Activated CD4-positive, alpha-beta T cell treated with anti-CD3 and anti-CD28 coated beads for 36 hours (primary cell): Measurements from ENCODE around the gene LAYN. TPM values are rescaled to one million over a fixed set of nuclear protein-coding genes. Genes with fewer than 3 reads are reported as not detected.

Source experiments
- ATAC-seq: fragments of 200-7000 bp; cut with Tn5 transposase; one replicate; pipeline ENCODE4 v1.10.0; 2021; ENCODE audit warnings: mild to moderate bottlenecking, moderate library complexity
- CTCF ChIA-PET: fragments of 350-600 bp; sonication (Branson Sonifier 250); formaldehyde crosslinking; loops from one replicate; lab custom pipeline; 2021; ENCODE audit warnings: antibody characterized with exemption; lab: Charles Lee
- POLR2A ChIA-PET: fragments of 350-600 bp; sonication (Branson Sonifier 250); formaldehyde crosslinking; loops from one replicate; lab custom pipeline; 2021; ENCODE audit warnings: antibody characterized with exemption, inconsistent platforms; lab: Charles Lee
- DNase-seq: peaks from one replicate; pipeline ENCODE4 v3.0.0-alpha.2; 2020
- H3K27ac Mint-ChIP-seq: one replicate; pipeline ENCODE4 v1.8.0; 2021; ENCODE audit warnings: mixed read lengths
- H3K27me3 Mint-ChIP-seq: one replicate; pipeline ENCODE4 v1.8.0; 2021; ENCODE audit warnings: mixed read lengths
- H3K36me3 Mint-ChIP-seq: one replicate; pipeline ENCODE4 v1.8.0; 2021; ENCODE audit warnings: low read depth, mixed read lengths
- H3K4me1 Mint-ChIP-seq: one replicate; pipeline ENCODE4 v1.8.0; 2021; ENCODE audit warnings: mixed read lengths
- H3K4me3 Mint-ChIP-seq: one replicate; pipeline ENCODE4 v1.8.0; 2021; ENCODE audit warnings: mild to moderate bottlenecking, moderate library complexity, mixed read lengths
- H3K9me3 Mint-ChIP-seq: one replicate; pipeline ENCODE4 v1.8.0; 2021; ENCODE audit warnings: low read depth, mixed read lengths
- intact Hi-C, 2 experiments: fragments of 100-400 bp; cut with DNase I in 1 of 2; cut with micrococcal nuclease in 1 of 2; formaldehyde crosslinking; loops; one replicate each; pipeline versions ENCODE4 v1.14.2 to v1.15.1; 2022 to 2024; cut with DNase I, micrococcal nuclease
- total RNA-seq, 2 experiments: library from RNA; stranded (reverse); gene quantifications; one replicate each; pipeline ENCODE4 v1.2.3, GENCODE V29; 2021

The LAYN gene
- total RNA-seq, 2 experiments from 2014 or later: 5.5 to 5.6 TPM

GRCh38 chr11:111542606-111543275 is 2.2 kb downstream of the LAYN start:
- no peak for ATAC-seq
- ChIA-PET POLR2A (interaction anchor here (0.5 kb wide), 1 partner anchor 27 kb away, joined by 3 read pairs; no protein-coding TSS in a partner anchor), CTCF (interaction anchor here (0.7 to 1.5 kb wide), 4 partner anchors 10 to 30 kb away, joined by 3 to 5 read pairs (median 3); no protein-coding TSS in a partner anchor)
- intact Hi-C loops: no loop called here
- Mint-ChIP-seq H3K27ac (no peak overlapping the region), H3K36me3 (no peaks in the 10 kb centered on the region), H3K9me3 (peaks cover 3% of the 10 kb centered on the region), H3K4me1 (peaks cover 27% of the 10 kb centered on the region), H3K27me3 (peaks cover 45% of the 10 kb centered on the region), H3K4me3 (no peak overlapping the region)
- DNase-seq: no peak

GRCh38 chr11:111548525-111548924 is 8.0 kb downstream of the LAYN start:
- intact Hi-C loops: no loop called here
- ATAC-seq (no peak), DNase-seq (no peak)
- no peak overlapping the region for H3K27ac Mint-ChIP-seq
- H3K4me1 Mint-ChIP-seq: no peaks in the 10 kb centered on the region
- H3K27me3 Mint-ChIP-seq: peaks cover 19% of the 10 kb centered on the region
- no peaks in the 10 kb centered on the region for H3K9me3 Mint-ChIP-seq
- H3K36me3 Mint-ChIP-seq: no peaks in the 10 kb centered on the region
- no peak overlapping the region for H3K4me3 Mint-ChIP-seq
- CTCF ChIA-PET: interaction anchor here (0.5 to 0.9 kb wide), 2 partner anchors 19 to 102 kb away, joined by 3 to 4 read pairs; no protein-coding TSS in a partner anchor
- POLR2A ChIA-PET: no interaction called here

GRCh38 chr11:111549196-111549868 is 8.8 kb downstream of the LAYN start:
- Mint-ChIP-seq H3K4me3 (no peak overlapping the region), H3K27ac (no peak overlapping the region), H3K4me1 (no peaks in the 10 kb centered on the region), H3K9me3 (no peaks in the 10 kb centered on the region), H3K36me3 (no peaks in the 10 kb centered on the region), H3K27me3 (peaks cover 18% of the 10 kb centered on the region)
- intact Hi-C loops: no loop called here
- no peak for DNase-seq
- POLR2A ChIA-PET: no interaction called here
- no peak for ATAC-seq
- CTCF ChIA-PET: no interaction called here

GRCh38 chr11:111549869-111550203 is 9.3 kb downstream of the LAYN start:
- intact Hi-C loops: no loop called here
- ChIA-PET CTCF (no interaction called here), POLR2A (no interaction called here)
- ATAC-seq (no peak), DNase-seq (no peak)
- no peaks in the 10 kb centered on the region for H3K36me3 Mint-ChIP-seq
- H3K27ac Mint-ChIP-seq: no peak overlapping the region
- no peak overlapping the region for H3K4me3 Mint-ChIP-seq
- H3K4me1 Mint-ChIP-seq: no peaks in the 10 kb centered on the region
- peaks cover 15% of the 10 kb centered on the region for H3K27me3 Mint-ChIP-seq
- no peaks in the 10 kb centered on the region for H3K9me3 Mint-ChIP-seq

- POLR2A ChIA-PET: no interaction called here
- Mint-ChIP-seq H3K4me3 (no peak overlapping the region), H3K27ac (no peak overlapping the region), H3K9me3 (no peaks in the 10 kb centered on the region), H3K36me3 (peaks cover under 1% of the 10 kb centered on the region), H3K4me1 (no peaks in the 10 kb centered on the region), H3K27me3 (peaks cover 15% of the 10 kb centered on the region)
- CTCF ChIA-PET: interaction anchor here (1.2 kb wide), 1 partner anchor 11 kb away, joined by 3 read pairs; no protein-coding TSS in a partner anchor
- ATAC-seq (no peak), DNase-seq (no peak)
- intact Hi-C loops: no loop called here
Observed at GRCh38 chr11:111550258-111550657, 9.7 kb downstream of the LAYN start.

GRCh38 chr11:111554532-111554931 is 14.0 kb downstream of the LAYN start:
- peaks cover 1% of the 10 kb centered on the region for H3K9me3 Mint-ChIP-seq

GRCh38 chr11:111555255-111555654 is 14.7 kb downstream of the LAYN start:
- no peak overlapping the region for H3K4me3 Mint-ChIP-seq
- ATAC-seq (no peak), DNase-seq (no peak)
- H3K4me1 Mint-ChIP-seq: no peaks in the 10 kb centered on the region
- intact Hi-C loops: no loop called here
- peaks cover 6% of the 10 kb centered on the region for H3K27me3 Mint-ChIP-seq
- peaks cover 12% of the 10 kb centered on the region for H3K36me3 Mint-ChIP-seq
- POLR2A ChIA-PET: no interaction called here
- H3K27ac Mint-ChIP-seq: no peak overlapping the region
- CTCF ChIA-PET: interaction anchor here (0.7 to 1.4 kb wide), 2 partner anchors 18 to 100 kb away, joined by 3 read pairs; no protein-coding TSS in a partner anchor
- peaks cover 1% of the 10 kb centered on the region for H3K9me3 Mint-ChIP-seq

More at GRCh38 chr11:111554532-111554931, 14.0 kb downstream of the LAYN start:
- H3K27ac Mint-ChIP-seq: no peak overlapping the region
- no peaks in the 10 kb centered on the region for H3K4me1 Mint-ChIP-seq
- CTCF ChIA-PET: interaction anchor here (0.7 to 1.4 kb wide), 2 partner anchors 17 to 99 kb away, joined by 3 read pairs; no protein-coding TSS in a partner anchor
- H3K4me3 Mint-ChIP-seq: no peak overlapping the region
- intact Hi-C loops: no loop called here
- peaks cover 12% of the 10 kb centered on the region for H3K36me3 Mint-ChIP-seq
- POLR2A ChIA-PET: no interaction called here
- DNase-seq (no peak), ATAC-seq (no peak)
- peaks cover 9% of the 10 kb centered on the region for H3K27me3 Mint-ChIP-seq

- no peak for DNase-seq
- Mint-ChIP-seq H3K4me3 (no peak overlapping the region), H3K36me3 (peaks cover 12% of the 10 kb centered on the region), H3K4me1 (no peaks in the 10 kb centered on the region), H3K27me3 (peaks cover under 1% of the 10 kb centered on the region), H3K9me3 (peaks cover 1% of the 10 kb centered on the region), H3K27ac (no peak overlapping the region)
- ChIA-PET POLR2A (no interaction called here), CTCF (no interaction called here)
- no peak for ATAC-seq
- intact Hi-C loops: no loop called here
Observed at GRCh38 chr11:111557425-111558111, 17.0 kb downstream of the LAYN start.

- H3K27me3 Mint-ChIP-seq: no peaks in the 10 kb centered on the region
- no peak overlapping the region for H3K4me3 Mint-ChIP-seq
- ChIA-PET CTCF (interaction anchor here (0.7 to 3.3 kb wide), 5 partner anchors 13 to 282 kb away, joined by 3 to 13 read pairs (median 4); no protein-coding TSS in a partner anchor), POLR2A (interaction anchor here (0.6 kb wide), 1 partner anchor 277 kb away, joined by 3 read pairs; no protein-coding TSS in a partner anchor)
- peaks cover 12% of the 10 kb centered on the region for H3K36me3 Mint-ChIP-seq
- DNase-seq (no peak), ATAC-seq (no peak)
- H3K27ac Mint-ChIP-seq: no peak overlapping the region
- H3K9me3 Mint-ChIP-seq: peaks cover 1% of the 10 kb centered on the region
- intact Hi-C loops: no loop called here
- no peaks in the 10 kb centered on the region for H3K4me1 Mint-ChIP-seq
Observed at GRCh38 chr11:111559800-111560464, 19.4 kb downstream of the LAYN start.

- Mint-ChIP-seq H3K27ac (no peak overlapping the region), H3K36me3 (peaks cover 9% of the 10 kb centered on the region), H3K4me3 (no peak overlapping the region), H3K4me1 (no peaks in the 10 kb centered on the region), H3K27me3 (no peaks in the 10 kb centered on the region), H3K9me3 (peaks cover 1% of the 10 kb centered on the region)
- POLR2A ChIA-PET: no interaction called here
- ATAC-seq (no peak), DNase-seq (no peak)
- CTCF ChIA-PET: interaction anchor here (0.5 to 3.3 kb wide), 8 partner anchors 10 to 281 kb away, joined by 3 to 13 read pairs (median 4); no protein-coding TSS in a partner anchor
- intact Hi-C loops: no loop called here
Observed at GRCh38 chr11:111560800-111561199, 20.3 kb downstream of the LAYN start.

GRCh38 chr11:111561306-111561705 is 20.8 kb downstream of the LAYN start:
- CTCF ChIA-PET: interaction anchor here (0.5 to 3.3 kb wide), 7 partner anchors 10 to 310 kb away, joined by 3 to 13 read pairs (median 4); partner anchors contain the start of gene ALG9
- Mint-ChIP-seq H3K4me3 (no peak overlapping the region), H3K4me1 (no peaks in the 10 kb centered on the region), H3K36me3 (peaks cover 5% of the 10 kb centered on the region), H3K27ac (no peak overlapping the region), H3K27me3 (no peaks in the 10 kb centered on the region), H3K9me3 (peaks cover 1% of the 10 kb centered on the region)
- DNase-seq: no peak
- intact Hi-C loops: no loop called here
- POLR2A ChIA-PET: no interaction called here
- no peak for ATAC-seq
